ENCODE results near the gene ARHGEF19. TPM values are rescaled to one million over a fixed set of nuclear protein-coding genes. Genes with fewer than 3 reads are reported as not detected.
A peak's percentile ranks its signal among the peaks of the same experiment; 100 is the strongest.

The ARHGEF19 gene
- total and polyA plus RNA-seq, 2 of the 13 experiments (the other 11 are each of a cell fraction or from before 2014, with no cell fraction given), result 1.7 to 1.8 TPM

DNA sequence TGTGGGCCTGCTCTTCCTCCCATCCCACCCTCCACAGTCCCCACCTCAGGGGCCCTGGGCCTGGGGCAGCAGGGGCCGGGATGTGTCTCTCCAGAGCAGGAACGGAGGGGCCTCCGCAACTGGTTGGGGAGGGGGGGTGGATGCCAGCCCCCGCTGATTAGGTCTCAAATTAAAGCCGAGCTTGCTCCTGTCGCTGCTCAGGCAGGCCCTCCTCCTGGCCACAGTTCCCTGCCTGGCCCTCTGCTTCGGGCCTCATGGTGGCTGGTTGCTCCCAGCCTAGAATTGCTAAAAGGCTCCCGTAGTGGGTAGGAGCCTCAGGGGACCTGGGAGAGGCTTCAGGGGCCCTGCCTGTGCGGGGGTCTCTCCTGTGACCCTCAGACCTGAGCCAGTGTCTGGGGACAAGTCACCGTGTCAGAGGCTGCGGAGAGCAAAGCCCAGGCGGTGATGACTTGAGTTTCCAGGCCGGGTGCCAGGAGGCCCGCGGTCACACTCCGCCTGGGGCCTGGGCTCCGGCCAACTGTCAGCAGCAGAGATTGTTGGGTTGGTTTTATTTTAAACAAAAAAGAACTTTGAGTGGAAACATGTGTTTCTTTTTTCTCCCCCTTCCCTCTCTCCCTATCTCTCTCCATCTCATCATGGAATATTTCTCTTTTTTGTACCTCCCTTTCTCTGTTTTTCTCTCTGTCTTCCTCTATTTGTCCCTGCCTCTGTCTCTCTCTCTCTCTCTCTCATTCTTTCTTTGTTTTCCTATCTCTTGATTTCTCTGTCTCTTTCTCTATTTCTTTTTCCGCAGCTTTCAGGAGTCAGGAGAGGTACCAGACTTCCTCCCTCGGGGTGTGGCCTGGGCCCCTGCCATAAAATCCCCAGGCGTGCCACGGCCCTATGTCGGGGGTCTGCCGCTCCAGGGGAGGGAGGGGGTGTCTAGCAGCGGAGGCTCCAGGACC lies 36.6 kb downstream of the ARHGEF19 start (continued):
- TF ChIP-seq ZNF350 (CRISPR knock-in tag; IDR thresholded peaks at IDR 0.05; ENCODE audit: borderline replicate concordance, low read depth) (no peak), ZNF264 (CRISPR knock-in tag; IDR thresholded peaks at IDR 0.05) (no peak), ATF5 (CRISPR knock-in tag; IDR thresholded peaks at IDR 0.05; ENCODE audit: low read depth) (no peak), ZNF674 (CRISPR knock-in tag; IDR thresholded peaks at IDR 0.05; ENCODE audit: low read depth) (no peak), ZNF24 (IDR thresholded peaks at IDR 0.05) (no peak), ZKSCAN1 (IDR thresholded peaks at IDR 0.05; ENCODE audit: low read length) (no peak), ZNF20 (CRISPR knock-in tag; IDR thresholded peaks at IDR 0.05) (no peak), ZBTB3 (CRISPR knock-in tag; IDR thresholded peaks at IDR 0.05; ENCODE audit: borderline replicate concordance, low read depth) (no peak), TEAD2 (CRISPR knock-in tag; IDR thresholded peaks at IDR 0.05) (no peak), CHCHD3 (CRISPR knock-in tag; IDR thresholded peaks at IDR 0.05) (no peak), MYC (CRISPR knock-in tag; IDR thresholded peaks at IDR 0.05; ENCODE audit: borderline replicate concordance) (peak; percentile 65; the same call in 1 of the 2 replicates), ZFP36 (IDR thresholded peaks at IDR 0.05; ENCODE audit: borderline replicate concordance, low read depth, low read length, partially characterized antibody) (no peak), ZNF564 (CRISPR knock-in tag; IDR thresholded peaks at IDR 0.05) (no peak), HNF4A (CRISPR knock-in tag; IDR thresholded peaks at IDR 0.05) (no peak), THAP9 (CRISPR knock-in tag; IDR thresholded peaks at IDR 0.05; ENCODE audit: borderline replicate concordance) (0 out of 2 replicates have a peak, but pooled peaks have one; percentile 21), MATR3 (CRISPR knock-in tag; IDR thresholded peaks at IDR 0.05) (no peak)
- TF ChIP-seq, protein P1, sequence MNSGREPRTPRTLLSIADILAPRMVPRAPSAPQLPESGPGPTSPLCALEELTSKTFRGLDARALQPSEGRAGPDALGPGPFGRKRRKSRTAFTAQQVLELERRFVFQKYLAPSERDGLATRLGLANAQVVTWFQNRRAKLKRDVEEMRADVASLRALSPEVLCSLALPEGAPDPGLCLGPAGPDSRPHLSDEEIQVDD (CRISPR knock-in tag; IDR thresholded peaks at IDR 0.05; ENCODE audit: borderline replicate concordance), result no peak
- TF ChIP-seq, protein P2, sequence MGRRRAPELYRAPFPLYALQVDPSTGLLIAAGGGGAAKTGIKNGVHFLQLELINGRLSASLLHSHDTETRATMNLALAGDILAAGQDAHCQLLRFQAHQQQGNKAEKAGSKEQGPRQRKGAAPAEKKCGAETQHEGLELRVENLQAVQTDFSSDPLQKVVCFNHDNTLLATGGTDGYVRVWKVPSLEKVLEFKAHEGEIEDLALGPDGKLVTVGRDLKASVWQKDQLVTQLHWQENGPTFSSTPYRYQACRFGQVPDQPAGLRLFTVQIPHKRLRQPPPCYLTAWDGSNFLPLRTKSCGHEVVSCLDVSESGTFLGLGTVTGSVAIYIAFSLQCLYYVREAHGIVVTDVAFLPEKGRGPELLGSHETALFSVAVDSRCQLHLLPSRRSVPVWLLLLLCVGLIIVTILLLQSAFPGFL (CRISPR knock-in tag; IDR thresholded peaks at IDR 0.05), result no peak

Measured in HepG2 (cell line).